ENCODE measurements around the gene PEX12.

DNA sequence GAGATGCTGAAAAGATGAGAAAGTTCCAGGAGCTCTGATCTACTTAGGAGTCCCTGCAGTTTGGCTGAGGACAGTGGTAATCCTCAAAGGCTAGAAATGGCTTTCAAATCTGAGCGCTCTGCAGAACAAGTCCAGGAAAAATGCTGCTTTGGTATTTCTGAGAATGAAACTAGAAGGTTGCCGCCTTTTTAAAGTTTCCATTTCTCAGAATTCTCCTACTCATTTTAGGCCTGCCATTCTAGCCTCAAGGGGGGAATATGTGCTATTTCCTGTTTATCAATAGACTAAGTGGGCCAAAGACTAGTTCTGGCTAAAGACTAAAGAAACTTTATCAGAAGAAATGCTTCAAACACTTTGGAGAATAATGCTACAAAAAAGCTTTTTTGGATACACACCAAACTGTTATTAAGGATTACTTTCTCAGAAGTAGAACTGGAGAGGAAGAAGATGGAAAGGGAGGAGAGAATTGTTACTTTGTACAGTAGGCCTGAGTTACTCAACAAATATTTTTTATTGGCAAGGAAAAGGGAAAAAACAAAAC is 40.7 kb downstream of the PEX12 start, which contains the start of gene SLFN12L:
- TF ChIP-seq POLR2A (IDR thresholded peaks at IDR 0.05) = no peak
- TF ChIP-seq, protein P1, sequence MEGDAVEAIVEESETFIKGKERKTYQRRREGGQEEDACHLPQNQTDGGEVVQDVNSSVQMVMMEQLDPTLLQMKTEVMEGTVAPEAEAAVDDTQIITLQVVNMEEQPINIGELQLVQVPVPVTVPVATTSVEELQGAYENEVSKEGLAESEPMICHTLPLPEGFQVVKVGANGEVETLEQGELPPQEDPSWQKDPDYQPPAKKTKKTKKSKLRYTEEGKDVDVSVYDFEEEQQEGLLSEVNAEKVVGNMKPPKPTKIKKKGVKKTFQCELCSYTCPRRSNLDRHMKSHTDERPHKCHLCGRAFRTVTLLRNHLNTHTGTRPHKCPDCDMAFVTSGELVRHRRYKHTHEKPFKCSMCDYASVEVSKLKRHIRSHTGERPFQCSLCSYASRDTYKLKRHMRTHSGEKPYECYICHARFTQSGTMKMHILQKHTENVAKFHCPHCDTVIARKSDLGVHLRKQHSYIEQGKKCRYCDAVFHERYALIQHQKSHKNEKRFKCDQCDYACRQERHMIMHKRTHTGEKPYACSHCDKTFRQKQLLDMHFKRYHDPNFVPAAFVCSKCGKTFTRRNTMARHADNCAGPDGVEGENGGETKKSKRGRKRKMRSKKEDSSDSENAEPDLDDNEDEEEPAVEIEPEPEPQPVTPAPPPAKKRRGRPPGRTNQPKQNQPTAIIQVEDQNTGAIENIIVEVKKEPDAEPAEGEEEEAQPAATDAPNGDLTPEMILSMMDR (IDR thresholded peaks at IDR 0.05) = no peak

All from adrenal gland (tissue), 5 donors.